SK-N-SH (cell line): Measurements from ENCODE around the gene LGALS14.

ENCODE experiments used
- CTCF ChIP-seq: fragments of 200-600 bp; sonication (generic); IDR thresholded peaks from 2 replicates; pipeline ENCODE4 v1.6.1; 2017; ENCODE audit warnings: antibody characterized with exemption, mild to moderate bottlenecking, moderate library complexity
- EP300 ChIP-seq, 2 experiments: IDR thresholded peaks; 2 replicates each; pipeline versions ENCODE4 v1.4.0 to v1.6.1; 2012; ENCODE audit warnings: borderline replicate concordance in 1 of 2, low read depth in 1 of 2, low read length in 1 of 2
- MAX ChIP-seq: IDR thresholded peaks from 2 replicates; pipeline ENCODE4 v1.4.0; 2012; ENCODE audit warnings: low read depth
- MXI1 ChIP-seq: IDR thresholded peaks from 2 replicates; pipeline ENCODE4 v1.6.1; 2012; ENCODE audit warnings: mild to moderate bottlenecking, low read depth, low read length, improper control_type of control experiment
- NFIC ChIP-seq: IDR thresholded peaks from 2 replicates; pipeline ENCODE4 v1.4.0; 2012; ENCODE audit warnings: borderline replicate concordance
- RAD21 ChIP-seq: IDR thresholded peaks from 2 replicates; pipeline ENCODE4 v1.6.1; 2012; ENCODE audit warnings: mild to moderate bottlenecking, low read length
- RCOR1 ChIP-seq: fragments of 150-350 bp; IDR thresholded peaks from 2 replicates; pipeline ENCODE4 v1.6.1; 2017; ENCODE audit warnings: antibody characterized with exemption, low read length
- REST ChIP-seq: IDR thresholded peaks from 2 replicates; pipeline ENCODE4 v1.6.1; 2012; ENCODE audit warnings: mild to moderate bottlenecking, low read depth, low read length, moderate library complexity
- SIN3A ChIP-seq: IDR thresholded peaks from 2 replicates; pipeline ENCODE4 v1.6.1; 2012; ENCODE audit warnings: low read depth, mild to moderate bottlenecking, low read length, moderate library complexity, borderline replicate concordance
- TAF1 ChIP-seq: IDR thresholded peaks from 2 replicates; pipeline ENCODE4 v1.6.1; 2012; ENCODE audit warnings: low read depth, mild to moderate bottlenecking, low read length, moderate library complexity, borderline replicate concordance
- TCF12 ChIP-seq: IDR thresholded peaks from 2 replicates; pipeline ENCODE4 v1.4.0; 2012
- USF1 ChIP-seq: IDR thresholded peaks from 2 replicates; pipeline ENCODE4 v1.4.0; 2012; ENCODE audit warnings: low read depth, borderline replicate concordance
- USF2 ChIP-seq: fragments of 150-350 bp; IDR thresholded peaks from 2 replicates; pipeline ENCODE4 v1.6.1; 2017; ENCODE audit warnings: antibody characterized with exemption, low read length, low read depth, borderline replicate concordance

- no peak for TF ChIP-seq TCF12
- no peak for TF ChIP-seq CTCF
- TF ChIP-seq EP300 (IDR thresholded peaks at IDR 0.05; ENCODE audit: borderline replicate concordance in 1 of 2, low read depth in 1 of 2, low read length in 1 of 2) = no peak
- no peak for TF ChIP-seq USF2
- TF ChIP-seq MXI1 = no peak
- no peak for TF ChIP-seq TAF1
- TF ChIP-seq RCOR1 = no peak
- no peak for TF ChIP-seq REST
- no peak for TF ChIP-seq NFIC
- TF ChIP-seq RAD21 = no peak
- no peak for TF ChIP-seq USF1
- no peak for TF ChIP-seq SIN3A
- TF ChIP-seq MAX = no peak
Observed at GRCh38 chr19:39661565-39661964, 42.7 kb upstream of the LGALS14 start.
